Measurements from ENCODE around the gene CREB3L2.

Gene CREB3L2

GRCh38 chr7:137967143-137968018 lies 34.5 kb downstream of the CREB3L2 start:
- no peak for DNase-seq

- DNase-seq, result no peak
These were observed 35.2 kb downstream of the CREB3L2 start for GRCh38 chr7:137966641-137967142.

- DNase-seq, result no peak
These were observed 35.8 kb downstream of the CREB3L2 start for GRCh38 chr7:137965942-137966640.

GRCh38 chr7:137964824-137965545 lies 36.9 kb downstream of the CREB3L2 start:
- DNase-seq, result no peak

GRCh38 chr7:137962875-137963507 lies 38.9 kb downstream of the CREB3L2 start:
- DNase-seq, result no peak

- DNase-seq, result no peak
These were observed 39.4 kb downstream of the CREB3L2 start for GRCh38 chr7:137962491-137962874.

- DNase-seq, result no peak
These were observed 40.4 kb downstream of the CREB3L2 start for GRCh38 chr7:137961200-137962177.

GRCh38 chr7:137960020-137960419 lies 41.9 kb downstream of the CREB3L2 start:
- no peak for DNase-seq

GRCh38 chr7:137958470-137959431 lies 43.1 kb downstream of the CREB3L2 start:
- DNase-seq, result no peak

- DNase-seq, result no peak
These were observed 44.0 kb downstream of the CREB3L2 start for GRCh38 chr7:137957887-137958286.

- DNase-seq, result no peak
These were observed 45.3 kb downstream of the CREB3L2 start for GRCh38 chr7:137956591-137956990.

- DNase-seq, result no peak
These were observed 45.7 kb downstream of the CREB3L2 start for GRCh38 chr7:137956183-137956582.

GRCh38 chr7:137954614-137955013 lies 47.3 kb downstream of the CREB3L2 start:
- DNase-seq, result no peak

GRCh38 chr7:137953665-137954470 lies 48.0 kb downstream of the CREB3L2 start:
- peak in 2 of 3 experiments; percentile 32 to 77 for DNase-seq

- peak in 2 of 3 experiments; percentile 32 to 60 for DNase-seq
These were observed 48.7 kb downstream of the CREB3L2 start for GRCh38 chr7:137953043-137953664.

GRCh38 chr7:137952426-137952805 lies 49.5 kb downstream of the CREB3L2 start:
- DNase-seq, result no peak

GRCh38 chr7:137951700-137952425 lies 50.0 kb downstream of the CREB3L2 start:
- DNase-seq, result no peak

GRCh38 chr7:137950967-137951366 lies 50.9 kb downstream of the CREB3L2 start:
- peak in 1 of 3 experiments; percentile 62 for DNase-seq

Measured in NCI-H1417 (cell line).